ENCODE measurements around the gene PAGE4. TPM values are rescaled to one million over a fixed set of nuclear protein-coding genes. Genes with fewer than 3 reads are reported as not detected.

The PAGE4 gene
- total RNA-seq, 2 experiments from 2014 or later: not detected

DNA sequence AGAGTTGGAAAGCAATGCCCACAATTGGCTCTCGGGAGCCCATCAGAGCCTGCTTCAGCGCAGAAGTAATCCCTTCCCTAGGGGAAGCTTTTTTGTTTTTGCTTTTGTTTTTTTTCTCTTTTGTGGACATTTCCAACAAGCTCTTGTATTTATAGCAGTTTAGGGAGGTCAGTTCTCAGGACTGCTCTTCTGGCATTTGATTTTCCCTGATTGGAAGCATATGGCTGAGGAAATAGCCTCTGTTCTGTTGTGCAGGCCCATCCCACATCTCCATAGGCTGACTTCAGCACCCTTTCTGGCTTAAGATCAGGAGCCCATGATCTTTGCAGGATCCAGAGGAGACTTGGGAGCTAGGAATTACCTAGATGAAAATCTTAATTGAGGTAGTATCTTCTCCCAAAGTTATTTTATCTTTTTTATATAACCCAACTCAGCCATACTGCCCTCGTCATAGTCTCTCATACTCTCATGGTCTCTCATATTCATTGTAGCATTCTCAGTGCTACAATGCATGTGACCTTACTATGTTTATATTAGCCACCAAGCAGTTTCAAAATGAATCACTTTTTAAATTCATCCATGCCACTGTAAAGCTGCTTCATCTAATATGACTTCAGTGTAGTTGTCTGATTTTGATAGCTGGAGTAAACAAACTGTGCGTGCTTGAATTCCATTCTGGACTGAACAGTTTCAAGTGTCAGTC, 16.7 kb downstream of the PAGE4 start:
- Mint-ChIP-seq H3K4me1 (peaks cover 2% of the 10 kb centered on the region), H3K27me3 (peaks cover 2% of the 10 kb centered on the region), H3K27ac (no peak overlapping the region), H3K4me3 (no peak overlapping the region), H3K9me3 (ENCODE audit: low read depth) (no peaks in the 10 kb centered on the region), H3K36me3 (ENCODE audit: low read depth) (no peaks in the 10 kb centered on the region)
- intact Hi-C loops (cut with DNase I, micrococcal nuclease): no loop called here
- no peak for DNase-seq
- ATAC-seq: no peak
- ChIA-PET CTCF (no interaction called here), POLR2A (no interaction called here)

DNA sequence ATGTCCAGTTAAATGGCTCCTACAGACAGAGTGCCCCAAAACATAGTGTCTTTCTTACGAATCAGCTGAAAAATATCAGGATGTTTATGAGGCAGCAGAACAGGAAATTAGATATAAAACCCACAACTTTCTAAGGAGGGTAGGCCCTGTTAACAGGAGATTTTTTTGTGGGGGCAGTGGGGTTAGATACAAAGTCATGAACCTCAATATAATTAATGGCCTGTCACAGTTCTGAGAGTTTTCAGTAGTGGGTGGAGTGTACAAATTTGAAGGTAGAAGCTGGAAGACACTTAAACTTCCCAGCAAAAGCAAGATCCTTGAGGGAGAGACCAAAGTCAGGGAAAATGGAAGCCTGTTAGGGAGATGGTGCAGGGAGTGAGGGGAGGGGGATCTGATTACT, 17.4 kb downstream of the PAGE4 start:
- ChIA-PET CTCF (no interaction called here), POLR2A (no interaction called here)
- no peaks in the 10 kb centered on the region for H3K4me1 Mint-ChIP-seq
- DNase-seq (no peak), ATAC-seq (no peak)
- H3K4me3 Mint-ChIP-seq: no peak overlapping the region
- H3K27ac Mint-ChIP-seq: no peak overlapping the region
- intact Hi-C loops (cut with DNase I, micrococcal nuclease): no loop called here
- H3K9me3 Mint-ChIP-seq (ENCODE audit: low read depth): no peaks in the 10 kb centered on the region
- no peaks in the 10 kb centered on the region for H3K36me3 Mint-ChIP-seq (ENCODE audit: low read depth)
- peaks cover 2% of the 10 kb centered on the region for H3K27me3 Mint-ChIP-seq

DNA sequence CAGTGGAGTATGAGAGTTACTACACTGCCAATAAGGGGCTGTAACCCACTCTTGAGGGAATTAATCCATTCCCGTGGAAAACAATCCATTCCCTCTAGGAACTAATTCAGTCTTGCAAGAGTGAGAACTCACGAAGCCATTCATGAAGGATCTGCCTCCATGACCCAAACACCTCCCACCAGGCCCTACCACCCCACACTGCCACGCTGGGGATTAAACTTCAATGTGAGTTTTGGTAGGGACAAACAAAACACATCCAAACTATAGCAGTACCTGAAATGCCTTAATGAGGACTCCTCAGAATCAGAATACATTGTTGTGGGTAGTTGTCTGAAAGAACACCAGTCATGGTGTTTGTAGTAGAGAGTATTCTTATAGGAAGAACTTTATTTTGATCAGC, 19.2 kb downstream of the PAGE4 start:
- intact Hi-C loops (cut with DNase I, micrococcal nuclease): no loop called here
- Mint-ChIP-seq H3K27ac (no peak overlapping the region), H3K36me3 (ENCODE audit: low read depth) (no peaks in the 10 kb centered on the region), H3K4me3 (no peak overlapping the region), H3K27me3 (peaks cover 2% of the 10 kb centered on the region), H3K4me1 (no peaks in the 10 kb centered on the region), H3K9me3 (ENCODE audit: low read depth) (no peaks in the 10 kb centered on the region)
- ChIA-PET CTCF (interaction anchor here (1.2 kb wide), 2 partner anchors 11 to 71 kb away, joined by 3 read pairs; no protein-coding TSS in a partner anchor), POLR2A (no interaction called here)
- DNase-seq (no peak), ATAC-seq (no peak)

DNA sequence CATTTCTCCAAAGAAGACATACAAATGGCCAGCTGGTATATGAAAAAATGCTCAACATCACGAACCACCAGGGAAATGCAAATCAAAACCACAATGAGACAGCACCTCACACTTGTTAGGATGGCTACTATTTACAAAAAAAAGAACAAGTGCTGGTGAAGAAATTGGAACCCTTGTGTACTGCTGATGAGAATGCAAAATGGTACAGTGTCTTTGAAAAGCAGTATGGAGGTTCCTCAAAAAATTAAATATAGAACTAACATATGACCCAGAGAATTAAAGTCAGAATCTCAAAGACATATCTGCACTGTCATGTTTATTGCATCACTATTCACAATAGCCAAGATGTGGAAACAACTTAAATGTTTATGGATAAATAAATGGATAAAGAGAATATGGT, 20.9 kb downstream of the PAGE4 start:
- no peak for DNase-seq
- Mint-ChIP-seq H3K4me3 (no peak overlapping the region), H3K9me3 (ENCODE audit: low read depth) (no peaks in the 10 kb centered on the region), H3K4me1 (no peaks in the 10 kb centered on the region), H3K27ac (no peak overlapping the region), H3K36me3 (ENCODE audit: low read depth) (no peaks in the 10 kb centered on the region), H3K27me3 (peaks cover 2% of the 10 kb centered on the region)
- no peak for ATAC-seq
- intact Hi-C loops (cut with DNase I, micrococcal nuclease): no loop called here
- ChIA-PET POLR2A (no interaction called here), CTCF (no interaction called here)

DNA sequence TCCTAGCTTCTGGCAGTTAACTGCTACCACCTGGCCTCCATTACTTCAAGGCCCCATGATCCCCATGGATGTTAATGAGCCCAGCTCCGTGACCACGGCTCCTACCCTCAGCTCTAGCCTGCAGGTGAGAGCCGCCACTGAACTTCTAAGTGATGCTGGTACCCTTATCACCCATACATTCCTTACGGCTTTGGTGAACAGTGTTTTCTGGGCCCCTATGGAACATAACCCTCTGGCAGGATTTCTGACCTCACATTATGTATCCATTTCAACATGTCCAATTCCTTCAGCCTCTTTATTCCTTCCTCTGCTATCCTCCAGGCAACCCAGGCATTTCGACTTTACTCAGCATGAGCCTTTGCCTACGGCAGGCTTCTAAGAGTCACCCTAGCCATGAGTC, 24.6 kb downstream of the PAGE4 start:
- intact Hi-C loops (cut with DNase I, micrococcal nuclease): no loop called here
- Mint-ChIP-seq H3K27me3 (peaks cover 2% of the 10 kb centered on the region), H3K9me3 (ENCODE audit: low read depth) (no peaks in the 10 kb centered on the region), H3K36me3 (ENCODE audit: low read depth) (no peaks in the 10 kb centered on the region), H3K27ac (no peak overlapping the region), H3K4me3 (no peak overlapping the region), H3K4me1 (no peaks in the 10 kb centered on the region)
- DNase-seq: no peak
- ChIA-PET CTCF (no interaction called here), POLR2A (no interaction called here)
- ATAC-seq: no peak

DNA sequence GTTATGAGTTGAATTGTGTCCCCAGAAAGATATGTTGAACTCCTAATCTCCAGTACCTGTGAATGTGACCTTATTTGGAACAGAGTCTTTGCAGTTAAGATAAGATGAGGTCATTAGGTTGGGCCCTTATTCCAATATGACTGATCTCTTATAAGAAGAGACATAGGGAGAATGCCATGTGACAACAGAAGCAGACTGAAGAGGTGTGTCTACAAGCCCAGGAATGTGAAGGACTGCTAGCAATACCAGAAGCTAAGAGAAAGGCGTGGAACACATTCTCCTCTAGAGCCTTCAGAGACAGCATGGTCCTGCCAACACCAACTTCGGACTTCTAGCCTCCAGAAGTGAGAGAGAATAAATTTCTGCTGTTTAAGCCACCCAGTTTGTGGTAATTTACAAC, 27.7 kb downstream of the PAGE4 start:
- no peak overlapping the region for H3K27ac Mint-ChIP-seq
- ChIA-PET POLR2A (no interaction called here), CTCF (no interaction called here)
- ATAC-seq: no peak
- H3K9me3 Mint-ChIP-seq (ENCODE audit: low read depth): no peaks in the 10 kb centered on the region
- intact Hi-C loops (cut with DNase I, micrococcal nuclease): no loop called here
- H3K4me3 Mint-ChIP-seq: no peak overlapping the region
- no peaks in the 10 kb centered on the region for H3K4me1 Mint-ChIP-seq
- H3K27me3 Mint-ChIP-seq: no peaks in the 10 kb centered on the region
- H3K36me3 Mint-ChIP-seq (ENCODE audit: low read depth): no peaks in the 10 kb centered on the region
- no peak for DNase-seq

DNA sequence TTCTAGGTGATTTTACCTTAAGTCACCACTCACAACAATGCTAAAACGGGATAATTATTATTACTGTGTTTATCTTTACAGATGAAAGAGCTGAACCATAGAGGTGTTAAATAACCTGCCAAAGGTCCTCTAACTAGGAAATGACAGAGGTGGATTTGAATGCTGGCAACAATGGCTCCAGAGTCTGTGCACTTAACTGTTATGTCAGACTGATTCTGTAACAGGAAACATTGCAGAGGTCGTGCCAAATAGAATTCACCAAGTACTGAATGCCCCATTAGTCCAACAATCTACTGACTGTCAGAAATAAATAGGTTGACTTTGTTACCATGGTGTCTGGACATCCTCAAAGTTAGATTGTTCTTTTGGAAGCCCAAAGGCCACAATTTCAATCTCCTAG, 29.2 kb downstream of the PAGE4 start:
- CTCF ChIA-PET: no interaction called here
- intact Hi-C loops (cut with DNase I, micrococcal nuclease): no loop called here
- POLR2A ChIA-PET: no interaction called here
- no peaks in the 10 kb centered on the region for H3K4me1 Mint-ChIP-seq
- DNase-seq (no peak), ATAC-seq (no peak)
- H3K36me3 Mint-ChIP-seq (ENCODE audit: low read depth): no peaks in the 10 kb centered on the region
- H3K9me3 Mint-ChIP-seq (ENCODE audit: low read depth): no peaks in the 10 kb centered on the region
- no peaks in the 10 kb centered on the region for H3K27me3 Mint-ChIP-seq
- H3K4me3 Mint-ChIP-seq: no peak overlapping the region
- H3K27ac Mint-ChIP-seq: no peak overlapping the region

DNA sequence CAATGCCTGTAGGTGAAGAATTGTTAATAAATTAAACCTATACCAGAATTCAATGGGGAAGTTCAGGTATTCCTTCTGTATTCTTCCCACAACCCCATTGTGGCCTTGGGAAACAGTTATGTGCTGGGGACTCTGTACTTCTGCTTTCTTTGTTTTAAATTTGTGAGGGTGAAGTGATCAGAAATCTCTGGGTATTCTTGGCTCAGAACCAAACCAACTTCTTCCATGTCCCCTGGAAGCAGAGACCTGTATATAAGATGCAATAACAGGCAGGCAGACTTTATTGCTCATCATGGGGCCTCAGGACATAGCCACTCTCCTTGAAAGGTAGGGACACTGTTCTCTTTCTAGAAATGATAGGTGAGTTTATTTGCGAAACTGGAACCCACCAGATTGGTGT, 30.4 kb downstream of the PAGE4 start:
- no peaks in the 10 kb centered on the region for H3K4me1 Mint-ChIP-seq
- H3K27ac Mint-ChIP-seq: no peak overlapping the region
- no peaks in the 10 kb centered on the region for H3K36me3 Mint-ChIP-seq (ENCODE audit: low read depth)
- H3K9me3 Mint-ChIP-seq (ENCODE audit: low read depth): no peaks in the 10 kb centered on the region
- DNase-seq (no peak), ATAC-seq (no peak)
- CTCF ChIA-PET: interaction anchor here (0.7 kb wide), 1 partner anchor 1760 kb away, joined by 3 read pairs; no protein-coding TSS in a partner anchor
- no peaks in the 10 kb centered on the region for H3K27me3 Mint-ChIP-seq
- intact Hi-C loops (cut with DNase I, micrococcal nuclease): no loop called here
- POLR2A ChIA-PET: no interaction called here
- no peak overlapping the region for H3K4me3 Mint-ChIP-seq

DNA sequence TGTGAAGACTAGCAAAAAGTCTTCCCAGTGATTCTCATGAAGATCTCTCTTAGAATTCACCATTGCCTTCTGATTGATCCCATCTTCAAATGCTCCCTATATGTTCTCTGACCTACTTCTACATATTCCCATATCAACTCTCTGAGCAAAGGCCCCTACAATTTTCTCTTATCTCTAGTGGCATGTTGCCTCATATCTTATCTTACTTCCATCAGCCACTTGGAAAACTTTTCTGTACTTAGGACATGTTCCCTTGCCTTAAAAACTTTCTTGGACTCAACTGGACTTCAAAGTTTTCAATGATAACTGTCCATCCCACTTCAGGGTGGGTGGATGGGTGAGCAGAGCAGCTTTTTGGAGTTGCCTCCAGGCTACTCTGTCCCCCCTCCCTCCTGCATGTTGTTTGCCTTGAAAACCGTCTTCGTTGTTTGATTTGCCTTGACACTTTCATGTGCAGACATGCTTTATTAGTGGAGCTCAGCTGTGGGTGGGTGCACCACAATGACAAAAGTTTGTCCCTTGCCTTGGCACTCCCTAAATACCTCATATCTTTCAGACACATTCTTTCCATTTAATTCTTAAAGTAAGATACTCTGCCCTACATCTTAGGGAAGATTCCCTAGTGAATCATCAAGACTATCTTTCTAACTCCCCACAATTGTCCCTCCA, 31.9 kb downstream of the PAGE4 start:
- DNase-seq (no peak), ATAC-seq (no peak)
- Mint-ChIP-seq H3K27ac (no peak overlapping the region), H3K27me3 (no peaks in the 10 kb centered on the region), H3K36me3 (ENCODE audit: low read depth) (no peaks in the 10 kb centered on the region), H3K4me3 (no peak overlapping the region), H3K4me1 (no peaks in the 10 kb centered on the region), H3K9me3 (ENCODE audit: low read depth) (no peaks in the 10 kb centered on the region)
- POLR2A ChIA-PET: interaction anchor here (0.6 kb wide), 1 partner anchor 631 kb away, joined by 3 read pairs; no protein-coding TSS in a partner anchor
- intact Hi-C loops (cut with DNase I, micrococcal nuclease): no loop called here
- CTCF ChIA-PET: no interaction called here

DNA sequence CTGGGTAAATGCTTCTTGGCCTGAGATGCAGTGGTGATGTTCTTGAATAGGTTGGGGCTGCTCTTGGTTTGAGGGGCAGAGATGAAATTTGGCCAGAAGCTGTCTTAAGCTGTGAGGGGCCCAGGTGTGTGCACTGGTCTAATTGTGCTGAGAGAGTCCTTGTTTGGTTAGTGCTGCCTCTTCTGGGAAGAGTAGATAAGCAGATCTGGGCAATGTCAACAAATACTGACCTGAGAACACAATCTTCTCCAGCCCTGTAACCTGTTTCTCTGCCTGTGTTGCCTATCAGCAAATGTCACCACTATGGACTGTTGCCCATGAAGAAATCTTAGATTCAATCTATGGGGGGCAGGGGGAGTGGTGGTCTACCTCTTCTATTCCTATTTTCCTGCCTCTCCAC, 33.0 kb downstream of the PAGE4 start:
- H3K36me3 Mint-ChIP-seq (ENCODE audit: low read depth): no peaks in the 10 kb centered on the region
- POLR2A ChIA-PET: no interaction called here
- H3K9me3 Mint-ChIP-seq (ENCODE audit: low read depth): no peaks in the 10 kb centered on the region
- ATAC-seq (no peak), DNase-seq (no peak)
- H3K27ac Mint-ChIP-seq: no peak overlapping the region
- H3K4me1 Mint-ChIP-seq: no peaks in the 10 kb centered on the region
- CTCF ChIA-PET: no interaction called here
- intact Hi-C loops (cut with DNase I, micrococcal nuclease): no loop called here
- no peak overlapping the region for H3K4me3 Mint-ChIP-seq
- H3K27me3 Mint-ChIP-seq: no peaks in the 10 kb centered on the region

DNA sequence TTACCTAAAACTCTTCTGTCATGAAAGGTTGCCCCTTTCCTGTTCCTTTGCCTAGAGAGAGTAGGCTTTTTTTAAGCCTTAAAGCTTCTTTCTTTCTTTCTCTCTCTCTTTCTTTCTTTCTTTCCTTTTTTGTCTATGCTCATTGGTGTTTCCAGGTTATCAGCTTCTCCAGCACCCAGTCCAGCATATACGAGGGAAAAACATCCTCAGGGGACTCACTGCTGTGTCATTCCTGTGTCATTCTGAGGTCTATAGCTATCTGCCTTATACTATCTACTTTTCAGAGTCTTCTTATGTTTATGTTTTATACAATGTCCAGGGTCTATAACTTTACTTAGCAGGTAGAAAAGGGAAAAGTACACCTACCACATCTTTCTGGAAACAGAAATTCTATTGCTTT, 39.6 kb downstream of the PAGE4 start:
- Mint-ChIP-seq H3K36me3 (ENCODE audit: low read depth) (no peaks in the 10 kb centered on the region), H3K27ac (no peak overlapping the region), H3K27me3 (no peaks in the 10 kb centered on the region), H3K9me3 (ENCODE audit: low read depth) (no peaks in the 10 kb centered on the region), H3K4me3 (no peak overlapping the region), H3K4me1 (no peaks in the 10 kb centered on the region)
- CTCF ChIA-PET: interaction anchor here (0.6 to 1.5 kb wide), 2 partner anchors 16 to 19 kb away, joined by 3 read pairs; no protein-coding TSS in a partner anchor
- no peak for DNase-seq
- POLR2A ChIA-PET: no interaction called here
- no peak for ATAC-seq
- intact Hi-C loops (cut with DNase I, micrococcal nuclease): no loop called here

DNA sequence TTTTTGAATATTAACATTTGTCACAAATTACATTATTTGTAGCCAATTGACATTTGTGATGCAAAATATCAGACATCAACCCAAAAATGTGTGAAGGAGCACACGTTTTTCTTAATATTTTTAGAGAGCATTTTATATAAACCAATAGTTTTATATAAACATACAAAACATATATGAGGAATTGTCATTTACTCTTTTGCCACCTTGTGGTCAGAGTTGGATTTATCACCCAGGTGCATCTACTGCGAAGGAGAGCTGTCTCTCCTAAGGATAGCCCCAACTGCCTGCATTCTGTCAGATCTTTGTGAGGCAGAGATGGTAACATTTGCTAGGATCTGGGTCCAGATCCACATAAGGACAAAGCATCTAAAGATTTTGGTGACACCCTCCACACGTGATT, 47.6 kb downstream of the PAGE4 start:
- ChIA-PET POLR2A (no interaction called here), CTCF (interaction anchor here (0.7 to 1.4 kb wide), 3 partner anchors 36 to 763 kb away, joined by 3 to 5 read pairs (median 3); no protein-coding TSS in a partner anchor)
- Mint-ChIP-seq H3K4me3 (no peak overlapping the region), H3K27ac (no peak overlapping the region), H3K4me1 (peaks cover 23% of the 10 kb centered on the region), H3K27me3 (no peaks in the 10 kb centered on the region), H3K9me3 (ENCODE audit: low read depth) (no peaks in the 10 kb centered on the region), H3K36me3 (ENCODE audit: low read depth) (no peaks in the 10 kb centered on the region)
- ATAC-seq (peak; percentile 17), DNase-seq (peak; percentile 34)
- intact Hi-C loops (cut with DNase I, micrococcal nuclease): loop anchor here (1.0 to 5.0 kb wide), 3 partner anchors 36 to 599 kb away; no protein-coding TSS in a partner anchor

Measured in activated CD4-positive, alpha-beta T cell treated with anti-CD3 and anti-CD28 coated beads for 36 hours (primary cell).